RWPE1 (cell line): Measurements from ENCODE around the gene PPM1F.

Source experiments
- CTCF ChIA-PET: fragments of 350-600 bp; sonication (Branson Sonifier 250); formaldehyde crosslinking; extraction: SDS; loops from one replicate; lab custom pipeline; 2021; lab: Yijun Ruan, JAX
- POLR2A ChIA-PET: fragments of 400-600 bp; formaldehyde crosslinking; extraction: SDS; loops from one replicate; lab custom pipeline; 2020; ENCODE audit warnings: antibody characterized with exemption; ENCODE audit not compliant: low non-redundant PET; lab: Yijun Ruan, JAX
- DNase-seq: peaks from one replicate; pipeline ENCODE4 v3.0.0; 2012; ENCODE audit warnings: low spot score
- H3K27ac ChIP-seq: fragments of 450-650 bp; 2 replicates; pipeline ENCODE4 v1.5.1; 2017
- TF ChIP-seq, protein P1 (sequence below): fragments of 450-650 bp; conservative IDR thresholded peaks from 2 replicates; pipeline ENCODE4 v1.5.1; 2017; ENCODE audit warnings: low read depth, mild to moderate bottlenecking

The PPM1F gene

DNA sequence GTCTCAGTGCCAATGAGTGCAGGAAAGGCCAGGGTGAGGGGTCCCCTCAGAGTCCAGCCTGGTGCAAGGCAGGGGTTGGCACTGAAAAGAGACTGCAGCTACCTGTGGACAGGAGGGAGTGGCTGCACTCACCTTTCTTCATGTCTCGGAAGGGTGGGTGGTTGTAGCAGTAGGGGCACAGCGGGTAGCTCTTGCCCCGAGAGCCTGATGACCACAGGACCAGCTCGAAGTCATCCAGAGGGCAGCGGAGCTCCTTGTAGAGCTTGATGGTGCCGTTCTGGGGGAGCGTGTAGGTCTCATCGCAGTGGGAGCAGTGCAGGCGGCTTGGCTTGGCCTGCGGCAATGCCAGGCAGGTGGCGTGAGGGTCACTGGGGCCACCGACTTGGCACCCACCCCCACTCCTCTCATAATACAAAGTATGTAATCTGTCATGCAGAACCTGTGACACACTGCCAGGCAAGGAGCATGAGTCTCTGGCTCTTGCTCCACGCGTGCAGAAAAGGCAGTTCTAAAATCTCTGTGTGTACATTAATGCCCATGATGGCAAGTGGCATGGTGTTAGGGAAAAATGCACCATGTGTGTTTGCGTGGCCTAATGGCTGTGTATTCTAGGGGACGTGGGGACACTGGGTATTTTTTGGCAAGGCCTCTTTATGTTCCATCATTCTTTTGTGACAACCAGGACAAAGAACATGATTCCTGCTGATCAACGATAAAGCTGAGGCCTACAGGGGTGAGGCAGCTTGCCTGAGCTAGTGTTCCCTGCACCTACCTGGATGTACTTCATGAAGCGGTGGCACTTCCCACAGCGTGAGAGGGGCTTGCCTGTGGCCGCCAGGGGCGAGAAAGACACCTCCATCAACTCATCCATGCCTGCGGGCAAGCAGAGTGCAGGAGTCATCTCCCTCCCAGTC is 6.0 kb upstream of the PPM1F start:
- ChIA-PET CTCF (no interaction called here), POLR2A (no interaction called here)
- DNase-seq, result no peak
- TF ChIP-seq, protein P1, sequence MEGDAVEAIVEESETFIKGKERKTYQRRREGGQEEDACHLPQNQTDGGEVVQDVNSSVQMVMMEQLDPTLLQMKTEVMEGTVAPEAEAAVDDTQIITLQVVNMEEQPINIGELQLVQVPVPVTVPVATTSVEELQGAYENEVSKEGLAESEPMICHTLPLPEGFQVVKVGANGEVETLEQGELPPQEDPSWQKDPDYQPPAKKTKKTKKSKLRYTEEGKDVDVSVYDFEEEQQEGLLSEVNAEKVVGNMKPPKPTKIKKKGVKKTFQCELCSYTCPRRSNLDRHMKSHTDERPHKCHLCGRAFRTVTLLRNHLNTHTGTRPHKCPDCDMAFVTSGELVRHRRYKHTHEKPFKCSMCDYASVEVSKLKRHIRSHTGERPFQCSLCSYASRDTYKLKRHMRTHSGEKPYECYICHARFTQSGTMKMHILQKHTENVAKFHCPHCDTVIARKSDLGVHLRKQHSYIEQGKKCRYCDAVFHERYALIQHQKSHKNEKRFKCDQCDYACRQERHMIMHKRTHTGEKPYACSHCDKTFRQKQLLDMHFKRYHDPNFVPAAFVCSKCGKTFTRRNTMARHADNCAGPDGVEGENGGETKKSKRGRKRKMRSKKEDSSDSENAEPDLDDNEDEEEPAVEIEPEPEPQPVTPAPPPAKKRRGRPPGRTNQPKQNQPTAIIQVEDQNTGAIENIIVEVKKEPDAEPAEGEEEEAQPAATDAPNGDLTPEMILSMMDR, result no peak
- H3K27ac ChIP-seq, result peak overlapping the region; percentile 49

DNA sequence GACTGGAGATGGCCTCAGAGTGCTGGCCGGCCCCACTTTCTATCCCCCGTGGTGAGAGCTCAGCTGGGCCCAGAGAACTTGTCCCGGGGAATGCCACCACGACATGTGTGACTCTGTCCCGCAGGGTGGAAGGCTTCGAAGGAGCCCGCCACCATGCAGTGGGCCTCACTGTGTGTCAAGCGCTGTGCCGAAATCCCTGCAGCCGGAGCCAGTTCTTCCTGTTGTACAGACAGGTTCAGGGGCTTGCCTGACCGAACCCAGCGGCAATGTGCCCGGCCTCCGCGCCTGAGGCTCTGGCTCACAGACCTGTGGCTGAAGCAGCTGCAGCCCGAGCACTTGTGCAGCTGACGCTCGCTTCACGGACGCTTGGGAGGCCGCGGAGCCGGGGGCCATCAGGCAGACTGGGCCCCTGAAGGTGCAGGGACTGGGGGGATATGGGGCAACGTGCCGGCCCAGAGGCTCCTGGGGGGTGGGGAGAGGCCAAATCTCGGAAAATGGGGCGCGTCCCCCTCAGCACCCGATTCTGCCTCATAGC is 650 bp downstream of the PPM1F start:
- H3K27ac ChIP-seq, result peak overlapping the region; percentile 60
- ChIA-PET POLR2A (no interaction called here), CTCF (interaction anchor here (0.7 to 2.9 kb wide), 5 partner anchors 12 to 234 kb away, joined by 3 to 27 read pairs (median 3); no protein-coding TSS in a partner anchor)
- TF ChIP-seq, protein P1, result no peak
- DNase-seq, result no peak

DNA sequence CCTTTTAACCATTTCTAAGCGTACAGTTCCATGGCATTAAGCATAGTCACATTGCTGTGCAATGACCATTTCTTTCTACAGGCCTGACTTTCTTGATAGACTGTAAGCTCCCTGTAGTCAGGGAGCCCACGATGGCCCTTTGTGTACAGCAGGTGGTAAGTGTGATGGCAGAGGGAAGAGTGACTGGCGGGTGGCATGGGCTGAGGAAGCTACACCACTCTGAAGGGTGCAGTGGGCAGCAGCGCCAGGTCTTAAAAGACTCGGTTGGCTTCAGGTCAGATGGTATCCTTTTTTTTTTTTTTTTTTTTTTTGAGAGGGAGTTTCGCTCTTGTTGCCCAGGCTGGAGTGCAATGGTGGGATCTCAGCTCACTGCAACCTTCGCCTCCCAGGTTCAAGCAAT is 1.6 kb downstream of the PPM1F start:
- no peak overlapping the region for H3K27ac ChIP-seq
- ChIA-PET POLR2A (no interaction called here), CTCF (interaction anchor here (0.9 to 3.0 kb wide), 2 partner anchors 12 to 22 kb away, joined by 3 to 11 read pairs; no protein-coding TSS in a partner anchor)
- TF ChIP-seq, protein P1, result no peak
- no peak for DNase-seq

DNA sequence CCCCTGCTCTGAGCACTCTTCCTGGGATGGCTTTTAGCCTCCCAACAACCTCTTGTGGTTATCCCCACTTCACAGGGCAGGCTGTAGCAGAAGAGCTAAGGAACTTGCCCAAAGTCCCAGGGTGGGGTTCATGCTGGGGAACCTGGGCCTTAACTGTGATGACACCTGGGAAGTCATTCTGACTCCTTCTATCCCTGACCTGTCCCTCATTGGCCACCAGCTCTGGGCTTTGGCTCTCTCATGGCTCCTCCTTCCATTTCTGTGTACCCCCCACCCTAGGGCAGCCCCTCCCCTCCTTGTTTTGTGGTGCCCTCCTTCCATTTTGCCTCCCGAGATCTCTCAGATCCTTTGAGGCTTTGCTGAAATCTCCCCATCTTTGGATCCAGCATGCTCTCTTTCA is 2.7 kb downstream of the PPM1F start:
- POLR2A ChIA-PET, result no interaction called here
- CTCF ChIA-PET, result interaction anchor here (0.6 to 3.0 kb wide), 2 partner anchors 11 to 155 kb away, joined by 3 to 11 read pairs; no protein-coding TSS in a partner anchor
- peak overlapping the region; percentile 32 for H3K27ac ChIP-seq

DNA sequence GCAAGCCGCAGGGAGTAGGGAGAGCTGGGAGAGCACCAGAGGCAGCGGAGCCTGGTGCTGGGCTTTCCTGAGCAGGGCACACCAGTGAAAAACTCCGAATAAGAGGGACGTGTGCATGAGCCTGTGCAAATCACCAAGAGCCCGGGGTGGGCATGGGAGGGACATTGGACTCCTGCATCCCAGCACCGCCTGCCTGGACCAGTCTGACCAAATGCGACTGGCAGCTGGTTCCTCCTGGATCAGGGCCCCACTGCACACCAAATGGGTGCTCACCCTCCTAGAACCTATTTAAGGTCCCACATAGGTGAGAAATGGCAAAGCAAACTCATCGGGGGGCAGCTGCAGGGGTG is 3.1 kb downstream of the PPM1F start:
- POLR2A ChIA-PET, result no interaction called here
- peak overlapping the region; percentile 32 for H3K27ac ChIP-seq
- CTCF ChIA-PET, result interaction anchor here (3.0 kb wide), 1 partner anchor 11 kb away, joined by 11 read pairs; no protein-coding TSS in a partner anchor
- TF ChIP-seq, protein P1, result no peak
- no peak for DNase-seq

More for the DNA sequence above, 2.7 kb downstream of the PPM1F start:
- TF ChIP-seq, protein P1, result no peak
- DNase-seq, result no peak

DNA sequence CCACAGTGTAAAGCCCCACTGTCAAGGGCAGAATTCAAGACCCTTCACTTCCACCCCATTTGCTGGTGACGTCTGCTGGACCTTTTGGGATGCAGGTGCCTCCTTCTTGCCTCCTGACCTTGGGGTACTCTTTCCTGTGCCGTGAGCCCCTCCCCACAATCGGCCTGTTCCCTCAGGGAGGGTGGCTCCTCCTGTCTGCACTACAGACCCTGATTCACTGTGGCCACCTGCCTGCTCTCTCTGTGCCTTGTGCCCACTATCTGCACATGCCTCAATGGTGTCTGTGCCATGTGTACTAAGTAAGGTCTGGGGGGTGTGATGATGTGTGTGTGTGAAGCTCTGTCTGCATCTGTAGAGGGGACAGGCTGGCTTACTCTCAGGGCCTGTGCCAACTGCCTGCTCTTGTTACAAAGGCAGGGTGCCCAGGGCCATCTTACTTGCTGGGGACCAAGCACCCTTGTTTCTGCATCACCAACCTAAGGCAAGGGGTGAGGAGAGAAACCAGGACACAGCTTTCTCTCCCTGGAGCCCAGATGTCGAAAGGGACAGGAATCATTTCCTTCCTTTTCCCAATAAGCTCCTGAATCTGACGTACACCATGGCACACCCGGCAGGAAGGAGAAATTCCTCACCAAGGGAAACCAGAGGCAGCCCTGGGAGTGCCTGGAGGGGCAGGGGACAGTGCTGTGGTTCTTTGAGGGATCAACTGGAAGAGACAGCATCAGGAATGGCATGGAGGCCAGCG is 3.7 kb downstream of the PPM1F start:
- ChIA-PET CTCF (interaction anchor here (3.0 kb wide), 1 partner anchor 10 kb away, joined by 11 read pairs; no protein-coding TSS in a partner anchor), POLR2A (no interaction called here)
- peak overlapping the region; percentile 32 for H3K27ac ChIP-seq
- DNase-seq, result no peak
- TF ChIP-seq, protein P1, result no peak
